ENCODE measurements around the gene CCDC6.

DNA sequence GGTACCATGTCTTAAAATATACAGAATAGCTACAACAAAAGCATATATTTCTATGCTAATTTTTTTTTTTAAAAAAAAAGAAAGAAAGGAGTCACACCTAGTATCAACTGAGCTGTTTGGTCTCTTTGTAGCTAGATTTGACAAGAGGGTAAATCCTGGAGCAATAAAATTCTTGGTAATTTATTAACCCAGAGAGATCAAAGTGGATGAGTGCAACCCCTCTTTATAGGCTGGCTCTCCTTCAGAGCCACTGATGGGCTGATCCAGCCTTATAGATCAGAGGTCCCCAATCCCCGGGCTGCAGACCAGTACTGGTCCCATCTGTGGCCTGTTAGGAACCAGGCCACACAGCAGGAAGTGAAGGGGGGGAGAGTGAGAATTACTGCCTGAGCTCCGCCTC lies 133.3 kb downstream of the CCDC6 start:
- TF ChIP-seq POLR2A (IDR thresholded peaks at IDR 0.05) = no peak
- TF ChIP-seq, protein P1, sequence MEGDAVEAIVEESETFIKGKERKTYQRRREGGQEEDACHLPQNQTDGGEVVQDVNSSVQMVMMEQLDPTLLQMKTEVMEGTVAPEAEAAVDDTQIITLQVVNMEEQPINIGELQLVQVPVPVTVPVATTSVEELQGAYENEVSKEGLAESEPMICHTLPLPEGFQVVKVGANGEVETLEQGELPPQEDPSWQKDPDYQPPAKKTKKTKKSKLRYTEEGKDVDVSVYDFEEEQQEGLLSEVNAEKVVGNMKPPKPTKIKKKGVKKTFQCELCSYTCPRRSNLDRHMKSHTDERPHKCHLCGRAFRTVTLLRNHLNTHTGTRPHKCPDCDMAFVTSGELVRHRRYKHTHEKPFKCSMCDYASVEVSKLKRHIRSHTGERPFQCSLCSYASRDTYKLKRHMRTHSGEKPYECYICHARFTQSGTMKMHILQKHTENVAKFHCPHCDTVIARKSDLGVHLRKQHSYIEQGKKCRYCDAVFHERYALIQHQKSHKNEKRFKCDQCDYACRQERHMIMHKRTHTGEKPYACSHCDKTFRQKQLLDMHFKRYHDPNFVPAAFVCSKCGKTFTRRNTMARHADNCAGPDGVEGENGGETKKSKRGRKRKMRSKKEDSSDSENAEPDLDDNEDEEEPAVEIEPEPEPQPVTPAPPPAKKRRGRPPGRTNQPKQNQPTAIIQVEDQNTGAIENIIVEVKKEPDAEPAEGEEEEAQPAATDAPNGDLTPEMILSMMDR (IDR thresholded peaks at IDR 0.05) = no peak

Data from ovary (tissue), 3 donors.